ENCODE results near the gene FAM43A.

Gene FAM43A

GRCh38 chr3:194718079-194718478 lies 32.4 kb downstream of the FAM43A start:
- no peaks in the 10 kb centered on the region for H3K79me2 ChIP-seq (ENCODE audit: control insufficient read depth, low read length)
- peaks cover 6% of the 10 kb centered on the region; the same call in 1 of the 2 replicates for H3K4me1 ChIP-seq (ENCODE audit: control insufficient read depth, low read length)
- no peak for TF ChIP-seq EZH2phosphoT487 (IDR thresholded peaks at IDR 0.05; ENCODE audit: borderline replicate concordance, low read length)
- TF ChIP-seq, protein P1, sequence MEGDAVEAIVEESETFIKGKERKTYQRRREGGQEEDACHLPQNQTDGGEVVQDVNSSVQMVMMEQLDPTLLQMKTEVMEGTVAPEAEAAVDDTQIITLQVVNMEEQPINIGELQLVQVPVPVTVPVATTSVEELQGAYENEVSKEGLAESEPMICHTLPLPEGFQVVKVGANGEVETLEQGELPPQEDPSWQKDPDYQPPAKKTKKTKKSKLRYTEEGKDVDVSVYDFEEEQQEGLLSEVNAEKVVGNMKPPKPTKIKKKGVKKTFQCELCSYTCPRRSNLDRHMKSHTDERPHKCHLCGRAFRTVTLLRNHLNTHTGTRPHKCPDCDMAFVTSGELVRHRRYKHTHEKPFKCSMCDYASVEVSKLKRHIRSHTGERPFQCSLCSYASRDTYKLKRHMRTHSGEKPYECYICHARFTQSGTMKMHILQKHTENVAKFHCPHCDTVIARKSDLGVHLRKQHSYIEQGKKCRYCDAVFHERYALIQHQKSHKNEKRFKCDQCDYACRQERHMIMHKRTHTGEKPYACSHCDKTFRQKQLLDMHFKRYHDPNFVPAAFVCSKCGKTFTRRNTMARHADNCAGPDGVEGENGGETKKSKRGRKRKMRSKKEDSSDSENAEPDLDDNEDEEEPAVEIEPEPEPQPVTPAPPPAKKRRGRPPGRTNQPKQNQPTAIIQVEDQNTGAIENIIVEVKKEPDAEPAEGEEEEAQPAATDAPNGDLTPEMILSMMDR (IDR thresholded peaks at IDR 0.05; ENCODE audit: low read depth, low read length, poor library complexity, severe bottlenecking), result no peak
- H3K9me2 ChIP-seq (replicated peaks; ENCODE audit: control insufficient read depth, low read length), result no peaks in the 10 kb centered on the region
- no peaks in the 10 kb centered on the region for H3K36me3 ChIP-seq (ENCODE audit: control insufficient read depth, low read length)
- no peaks in the 10 kb centered on the region for H3F3A ChIP-seq (ENCODE audit: control insufficient read depth, insufficient read depth)
- no peaks in the 10 kb centered on the region for H3K9me3 ChIP-seq (ENCODE audit: control insufficient read depth, insufficient read depth, low read length)
- H3K27me3 ChIP-seq (ENCODE audit: control insufficient read depth, low read length), result no peaks in the 10 kb centered on the region
- no peak overlapping the region for H3K27ac ChIP-seq (ENCODE audit: low read depth, low read length)
- H3K4me3 ChIP-seq (ENCODE audit: low read length), result no peak overlapping the region
- H4K20me1 ChIP-seq (ENCODE audit: control insufficient read depth, insufficient read depth, low read depth, low read length), result no peaks in the 10 kb centered on the region
- H3K4me2 ChIP-seq (ENCODE audit: low read length), result no peak overlapping the region

DNA sequence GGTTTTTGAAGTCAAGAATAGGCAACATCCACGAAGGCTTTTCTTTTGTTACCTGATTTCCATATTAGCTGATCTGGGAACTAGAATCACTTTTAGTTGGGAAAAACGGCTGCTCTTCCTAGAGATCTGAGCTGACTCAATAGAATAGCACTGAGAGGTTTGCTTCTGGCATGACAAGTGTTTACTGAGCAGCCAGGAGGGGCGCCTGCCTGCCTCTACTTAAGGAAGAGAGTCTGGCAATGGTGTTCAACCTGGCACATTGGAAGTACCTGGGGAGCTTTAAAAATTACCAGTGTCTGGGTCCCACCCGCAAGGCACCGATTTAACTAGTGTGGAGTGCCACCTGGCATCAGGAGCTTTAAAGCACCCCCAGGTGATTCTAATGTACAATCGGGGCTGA lies 34.4 kb downstream of the FAM43A start:
- Histone ChIP-seq H3K4me2 (ENCODE audit: low read length) (no peak overlapping the region), H3K4me3 (ENCODE audit: low read length) (no peak overlapping the region), H3K36me3 (ENCODE audit: control insufficient read depth, low read length) (no peaks in the 10 kb centered on the region), H3K4me1 (ENCODE audit: control insufficient read depth, low read length) (peaks cover 7% of the 10 kb centered on the region; the same call in 1 of the 2 replicates), H3K27ac (ENCODE audit: low read depth, low read length) (no peak overlapping the region), H3K27me3 (ENCODE audit: control insufficient read depth, low read length) (no peaks in the 10 kb centered on the region), H3F3A (ENCODE audit: control insufficient read depth, insufficient read depth) (no peaks in the 10 kb centered on the region), H3K9me2 (replicated peaks; ENCODE audit: control insufficient read depth, low read length) (no peaks in the 10 kb centered on the region), H3K9me3 (ENCODE audit: control insufficient read depth, insufficient read depth, low read length) (no peaks in the 10 kb centered on the region), H4K20me1 (ENCODE audit: control insufficient read depth, insufficient read depth, low read depth, low read length) (no peaks in the 10 kb centered on the region), H3K79me2 (ENCODE audit: control insufficient read depth, low read length) (no peaks in the 10 kb centered on the region)
- no peak for TF ChIP-seq EZH2phosphoT487 (IDR thresholded peaks at IDR 0.05; ENCODE audit: borderline replicate concordance, low read length)
- TF ChIP-seq, protein P1 (IDR thresholded peaks at IDR 0.05; ENCODE audit: low read depth, low read length, poor library complexity, severe bottlenecking), result no peak

DNA sequence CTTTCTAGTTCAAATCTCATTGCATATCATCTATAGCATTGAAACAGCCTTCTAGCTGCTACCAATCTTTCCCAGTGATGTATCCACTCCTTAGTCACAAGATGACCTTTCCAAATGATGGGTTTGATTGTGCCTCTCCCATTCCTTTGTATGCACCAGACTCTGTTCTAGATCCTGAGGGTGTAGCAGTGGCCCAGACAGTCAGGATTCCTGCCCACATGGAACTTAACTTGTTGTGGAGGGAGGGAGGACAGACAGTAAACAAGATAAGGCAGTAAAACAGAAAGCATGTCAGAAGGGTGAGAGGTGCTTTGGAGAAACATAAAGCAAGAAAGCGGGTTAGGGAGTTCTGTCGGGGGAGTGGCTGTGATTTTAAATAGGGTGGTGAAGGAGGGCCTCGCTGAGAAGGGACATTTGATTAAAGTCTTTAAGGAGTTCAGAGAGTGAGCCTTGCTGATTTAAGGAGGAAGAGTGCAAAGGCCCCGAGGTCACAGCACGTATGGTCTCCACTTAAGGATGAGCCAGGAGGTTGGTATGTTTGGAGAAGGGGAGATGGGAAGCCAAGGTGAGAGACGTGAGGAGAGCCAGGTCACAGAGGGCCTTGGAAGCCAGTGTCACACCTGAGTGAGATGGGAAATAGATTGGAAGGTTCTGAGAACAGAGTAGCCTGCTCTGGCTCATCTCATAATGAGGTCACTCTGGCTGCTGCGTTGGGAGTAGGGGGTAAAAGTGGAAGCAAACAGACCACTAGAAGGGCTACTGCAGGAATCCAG lies 38.3 kb downstream of the FAM43A start:
- no peak overlapping the region for H3K4me3 ChIP-seq (ENCODE audit: low read length)
- H4K20me1 ChIP-seq (ENCODE audit: control insufficient read depth, insufficient read depth, low read depth, low read length), result no peaks in the 10 kb centered on the region
- peaks cover 2% of the 10 kb centered on the region; the same call in 1 of the 2 replicates for H3K27me3 ChIP-seq (ENCODE audit: control insufficient read depth, low read length)
- no peaks in the 10 kb centered on the region for H3K9me2 ChIP-seq (replicated peaks; ENCODE audit: control insufficient read depth, low read length)
- no peak for TF ChIP-seq EZH2phosphoT487 (IDR thresholded peaks at IDR 0.05; ENCODE audit: borderline replicate concordance, low read length)
- TF ChIP-seq, protein P1 (IDR thresholded peaks at IDR 0.05; ENCODE audit: low read depth, low read length, poor library complexity, severe bottlenecking), result no peak
- H3F3A ChIP-seq (ENCODE audit: control insufficient read depth, insufficient read depth), result no peaks in the 10 kb centered on the region
- H3K79me2 ChIP-seq (ENCODE audit: control insufficient read depth, low read length), result no peaks in the 10 kb centered on the region
- H3K4me1 ChIP-seq (ENCODE audit: control insufficient read depth, low read length), result peaks cover 7% of the 10 kb centered on the region
- no peaks in the 10 kb centered on the region for H3K9me3 ChIP-seq (ENCODE audit: control insufficient read depth, insufficient read depth, low read length)
- H3K27ac ChIP-seq (ENCODE audit: low read depth, low read length), result no peak overlapping the region
- no peak overlapping the region for H3K4me2 ChIP-seq (ENCODE audit: low read length)
- H3K36me3 ChIP-seq (ENCODE audit: control insufficient read depth, low read length), result no peaks in the 10 kb centered on the region
